Kidney (tissue), 14 donors: ENCODE measurements around the gene CCDC88B. TPM values are rescaled to one million over a fixed set of nuclear protein-coding genes. Genes with fewer than 3 reads are reported as not detected.

Experiments
- DNase-seq, 5 donors: peaks; one replicate each; pipeline ENCODE4 v3.0.0-alpha.2; 2013 to 2020
- FAIRE-seq: peaks from 2 replicates; lab custom pipeline; 2012; peaks lifted over from hg19 to GRCh38; lab: Jason Lieb, UNC
- H3K27ac ChIP-seq, 2 donors: one replicate each; pipeline ENCODE4 v1.7.0; 2013; ENCODE audit warnings: low read depth in 2 of 2, low read length in 2 of 2, inconsistent platforms in 1 of 2
- H3K27me3 ChIP-seq: one replicate; pipeline ENCODE4 v1.7.1; 2013; ENCODE audit warnings: low read length, inconsistent platforms; ENCODE audit not compliant: control insufficient read depth, insufficient read depth
- H3K36me3 ChIP-seq, 3 donors: one replicate each; pipeline versions ENCODE4 v1.7.0 to v1.7.1; 2013; ENCODE audit warnings: low read length in 3 of 3, control low read depth in 1 of 3, inconsistent platforms in 1 of 3; ENCODE audit not compliant: insufficient read depth in 3 of 3, control insufficient read depth in 2 of 3
- H3K4me1 ChIP-seq, 3 donors: one replicate each; pipeline versions ENCODE4 v1.7.0 to v1.7.1; 2013; ENCODE audit warnings: low read length in 3 of 3, inconsistent platforms in 1 of 3, low read depth in 1 of 3; ENCODE audit not compliant: control insufficient read depth in 2 of 3, insufficient read depth in 2 of 3
- H3K4me3 ChIP-seq, 3 donors: one replicate each; pipeline versions ENCODE4 v1.7.0 to v1.8.1; 2013; ENCODE audit warnings: low read length in 3 of 3, control low read depth in 1 of 3, inconsistent platforms in 1 of 3
- H3K9ac ChIP-seq, 3 donors: one replicate each; pipeline versions ENCODE4 v1.7.0 to v1.7.1; 2013; ENCODE audit warnings: low read length in 3 of 3, control low read depth in 1 of 3, inconsistent platforms in 1 of 3
- H3K9me3 ChIP-seq, 3 donors: one replicate each; pipeline versions ENCODE4 v1.7.0 to v1.7.1; 2013; ENCODE audit warnings: low read length in 3 of 3, control low read depth in 1 of 3, inconsistent platforms in 1 of 3; ENCODE audit not compliant: control insufficient read depth in 2 of 3, insufficient read depth in 1 of 3
- intact Hi-C: fragments of 100-400 bp; cut with DNase I; formaldehyde crosslinking; loops from one replicate; pipeline ENCODE4 v1.11.1; 2022
- polyA plus RNA-seq: library from polyadenylated mRNA; stranded (reverse); fragments of 350-450 nt; fragmentation: Illumina TruSeq; extraction: RNeasy Lipid Tissue Mini Kit (QIAGEN cat#74804); gene quantifications from one replicate; pipeline ENCODE4 v1.2.3, GENCODE V29; 2014; ENCODE audit warnings: low read depth, low replicate concordance; ENCODE audit not compliant: insufficient read depth
- total RNA-seq: library from RNA; stranded (reverse); fragmentation: NEBNext Ultra II Directional; extraction: Animal tissue kit (Norgen Biotek cat#: 25700); gene quantifications from one replicate; pipeline ENCODE4 v1.2.1, GENCODE V29; 2021
- TF ChIP-seq, protein P1 (sequence below): IDR thresholded peaks from 3 replicates; pipeline ENCODE4 v1.5.1; 2012; ENCODE audit warnings: mild to moderate bottlenecking, moderate library complexity, borderline replicate concordance; ENCODE audit not compliant: insufficient read depth; ENCODE audit errors: extremely low read depth
- donor health status: control.
- donor health status: control.
- donor health status: control.
- donor health status: control.
- donor health status: control.
- donor health status: DM: yes; HTN: yes; CAD: no.
- donor health status: Normal renal cell carcinoma (clear cell type).

Gene CCDC88B
- total and polyA plus RNA-seq, 2 donors from 2014 or later: 10.0 to 13.3 TPM

DNA sequence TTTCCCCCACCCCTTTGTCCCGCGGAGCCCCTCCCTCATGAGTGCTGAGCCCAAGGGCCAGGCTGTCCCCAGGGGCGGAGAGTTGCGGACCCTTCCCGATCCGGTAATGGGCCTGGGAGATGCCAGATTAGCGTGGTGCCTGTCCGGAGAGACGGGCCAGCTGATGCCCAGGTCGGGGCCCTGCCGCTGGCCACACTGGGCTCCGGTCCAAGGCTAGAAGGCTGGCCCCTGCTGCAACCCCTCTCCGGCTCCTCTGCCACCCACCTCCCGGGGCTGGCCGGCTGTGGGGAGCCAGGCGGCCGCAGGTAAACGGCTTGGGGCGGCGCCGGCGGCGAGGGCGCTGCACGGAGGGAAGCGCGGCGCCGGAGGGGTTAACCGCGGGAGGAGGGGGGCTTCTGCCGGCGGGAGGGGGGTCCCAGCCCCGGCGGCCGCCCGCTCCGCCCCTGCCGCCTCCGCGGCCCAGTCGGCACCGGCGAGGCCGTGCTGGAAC, 48.7 kb upstream of the CCDC88B start, which contains the start of gene KCNK4:
TSS of gene KCNK4 (plus strand) at position 41 of the 490 bp plus-strand sequence. CDS start 1,717 bp downstream, outside the sequence.
- peaks cover 0 to 6% (median 0%) of the 10 kb centered on the region in 3 donors for H3K4me1 ChIP-seq
- H3K9me3 ChIP-seq: no peaks in the 10 kb centered on the region
- H3K27ac ChIP-seq: no peak within 1 kb of the TSS
- H3K27me3 ChIP-seq: peaks cover 29% of the 10 kb centered on the region
- no peak within 1 kb of the TSS for H3K4me3 ChIP-seq
- no peak within 1 kb of the TSS for H3K9ac ChIP-seq
- no peak for FAIRE-seq
- TF ChIP-seq, protein P1, sequence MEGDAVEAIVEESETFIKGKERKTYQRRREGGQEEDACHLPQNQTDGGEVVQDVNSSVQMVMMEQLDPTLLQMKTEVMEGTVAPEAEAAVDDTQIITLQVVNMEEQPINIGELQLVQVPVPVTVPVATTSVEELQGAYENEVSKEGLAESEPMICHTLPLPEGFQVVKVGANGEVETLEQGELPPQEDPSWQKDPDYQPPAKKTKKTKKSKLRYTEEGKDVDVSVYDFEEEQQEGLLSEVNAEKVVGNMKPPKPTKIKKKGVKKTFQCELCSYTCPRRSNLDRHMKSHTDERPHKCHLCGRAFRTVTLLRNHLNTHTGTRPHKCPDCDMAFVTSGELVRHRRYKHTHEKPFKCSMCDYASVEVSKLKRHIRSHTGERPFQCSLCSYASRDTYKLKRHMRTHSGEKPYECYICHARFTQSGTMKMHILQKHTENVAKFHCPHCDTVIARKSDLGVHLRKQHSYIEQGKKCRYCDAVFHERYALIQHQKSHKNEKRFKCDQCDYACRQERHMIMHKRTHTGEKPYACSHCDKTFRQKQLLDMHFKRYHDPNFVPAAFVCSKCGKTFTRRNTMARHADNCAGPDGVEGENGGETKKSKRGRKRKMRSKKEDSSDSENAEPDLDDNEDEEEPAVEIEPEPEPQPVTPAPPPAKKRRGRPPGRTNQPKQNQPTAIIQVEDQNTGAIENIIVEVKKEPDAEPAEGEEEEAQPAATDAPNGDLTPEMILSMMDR: no peak
- H3K36me3 ChIP-seq: no peaks in the 10 kb centered on the region
- intact Hi-C loops: no loop called here
- peak in 2 of 5 donors; percentile 62 to 77 for DNase-seq

DNA sequence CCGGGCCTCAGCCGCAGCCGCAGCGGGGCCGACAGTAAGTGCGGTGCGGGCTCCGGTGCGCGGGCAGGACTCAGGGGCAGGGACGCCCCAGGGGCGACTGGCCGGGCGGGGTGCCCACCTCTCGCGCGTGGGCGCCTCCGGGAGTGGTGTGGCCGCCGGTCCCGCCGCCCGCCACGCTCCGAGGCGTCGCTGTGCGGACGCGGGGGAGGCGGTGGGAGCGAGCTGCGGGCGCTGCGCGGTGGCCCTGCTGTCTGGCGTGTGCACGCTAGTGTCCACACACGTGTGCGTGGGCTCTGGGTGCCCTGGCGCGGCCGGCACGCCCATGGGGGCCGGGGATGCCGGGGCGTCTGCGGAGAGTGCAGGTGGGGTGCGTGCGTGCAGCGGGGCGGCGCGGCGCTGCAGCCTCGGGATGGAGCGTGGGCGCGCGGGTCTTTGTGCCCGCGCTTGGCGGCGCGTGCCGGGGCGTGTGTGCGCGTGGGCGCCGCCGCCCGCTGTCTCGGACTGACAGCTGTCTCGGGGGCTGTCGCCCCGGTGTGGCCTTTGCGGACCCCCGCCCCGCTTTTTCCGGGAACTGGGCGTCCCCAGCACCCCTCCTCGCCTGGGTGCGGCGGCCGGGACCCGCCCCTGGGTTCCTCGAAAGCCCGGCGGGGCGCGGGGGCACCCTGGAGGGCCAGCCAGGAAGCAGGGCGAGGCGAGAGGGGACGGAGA, 48.1 kb upstream of the CCDC88B start:
- H3K4me3 ChIP-seq: no peak overlapping the region
- TF ChIP-seq, protein P1: no peak
- H3K4me1 ChIP-seq: peaks cover 0 to 3% (median 0%) of the 10 kb centered on the region in 3 donors
- H3K27me3 ChIP-seq: peaks cover 34% of the 10 kb centered on the region
- intact Hi-C loops: no loop called here
- H3K36me3 ChIP-seq: no peaks in the 10 kb centered on the region
- H3K9ac ChIP-seq: no peak overlapping the region
- H3K9me3 ChIP-seq: no peaks in the 10 kb centered on the region
- H3K27ac ChIP-seq: no peak overlapping the region
- DNase-seq (peak in 1 of 5 donors; percentile 49), FAIRE-seq (no peak)

DNA sequence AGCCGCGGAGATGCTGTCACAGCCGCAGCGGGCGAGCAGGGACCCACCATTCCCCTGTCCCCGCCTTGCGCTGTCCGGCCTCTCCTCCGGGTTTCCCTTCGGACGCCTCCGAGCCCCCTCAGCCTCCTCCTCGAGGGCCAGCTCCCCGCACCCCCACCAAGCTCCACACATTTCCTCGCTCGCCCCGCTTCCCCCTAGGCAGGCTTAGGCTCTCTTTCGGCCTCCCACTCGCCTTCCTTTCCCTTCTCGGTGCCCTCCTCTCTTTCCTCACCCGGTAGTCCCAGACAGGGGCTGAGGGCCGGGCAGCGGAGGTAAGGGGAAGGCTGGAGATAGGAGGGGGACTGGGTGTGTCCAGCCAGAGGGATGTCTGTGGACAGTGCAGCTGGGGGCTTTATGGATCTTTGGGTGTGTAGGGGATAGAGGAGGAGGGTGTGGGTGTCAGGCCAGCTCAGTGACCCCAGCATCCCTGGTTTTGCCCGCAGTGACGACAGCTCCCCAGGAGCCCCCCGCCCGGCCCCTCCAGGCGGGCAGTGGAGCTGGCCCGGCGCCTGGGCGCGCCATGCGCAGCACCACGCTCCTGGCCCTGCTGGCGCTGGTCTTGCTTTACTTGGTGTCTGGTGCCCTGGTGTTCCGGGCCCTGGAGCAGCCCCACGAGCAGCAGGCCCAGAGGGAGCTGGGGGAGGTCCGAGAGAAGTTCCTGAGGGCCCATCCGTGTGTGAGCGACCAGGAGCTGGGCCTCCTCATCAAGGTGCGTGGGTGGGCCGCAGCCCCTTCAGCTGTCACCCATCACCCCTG, 47.3 kb upstream of the CCDC88B start:
- no peaks in the 10 kb centered on the region for H3K9me3 ChIP-seq

More for the DNA sequence above, 47.3 kb upstream of the CCDC88B start:
- TF ChIP-seq, protein P1: no peak
- FAIRE-seq (no peak), DNase-seq (no peak)
- Histone ChIP-seq H3K36me3 (no peaks in the 10 kb centered on the region), H3K4me1 (peaks cover 0 to 3% (median 0%) of the 10 kb centered on the region in 3 donors), H3K27ac (no peak overlapping the region), H3K4me3 (no peak overlapping the region), H3K9ac (no peak overlapping the region), H3K27me3 (peaks cover 39% of the 10 kb centered on the region)
- intact Hi-C loops: no loop called here
